K562 (cell line): ENCODE data around the gene ETS1. TPM values are rescaled to one million over a fixed set of nuclear protein-coding genes. Genes with fewer than 3 reads are reported as not detected.

Experiments
- ATAC-seq: fragments of 200-7000 bp; cut with Tn5 transposase; 3 replicates; pipeline ENCODE4 v1.9.1; 2020; ENCODE audit warnings: moderate library complexity
- BruUV-seq: library from RNA; stranded (reverse); fragments of 400-500 nt; replicated peaks from 2 replicates; lab custom pipeline; 2021; lab: Mats Ljungman, UMichigan
- CTCF ChIA-PET: fragments of 300-600 bp; formaldehyde crosslinking; extraction: SDS; loops from one replicate; lab custom pipeline; 2021; ENCODE audit warnings: low intra/inter-chr PET ratio; lab: Yijun Ruan, JAX
- POLR2A ChIA-PET: fragments of 300-600, 350-650 bp; sonication (Branson Sonifier 250); formaldehyde crosslinking; extraction: SDS; loops from one replicate; lab custom pipeline; 2021; ENCODE audit warnings: antibody characterized with exemption, inconsistent platforms; lab: Yijun Ruan, JAX
- DNase-seq, 4 experiments: peaks; one replicate each; pipeline versions ENCODE4 v3.0.0 to v3.0.0-alpha.2; 2011 to 2018; ENCODE audit warnings: low spot score in 3 of 4, mixed read lengths in 3 of 4; ENCODE audit errors: extremely low read depth in 1 of 4
- FAIRE-seq: peaks from 2 replicates; lab custom pipeline; 2011; peaks lifted over from hg19 to GRCh38; lab: Jason Lieb, UNC
- H2AFZ ChIP-seq: 2 replicates; pipeline ENCODE4 v1.6.0; 2011; ENCODE audit warnings: low read depth, low read length, control low read depth, inconsistent platforms
- H3K27ac ChIP-seq: fragments of 200-600 bp; 3 replicates; pipeline ENCODE4 v1.8.0; 2011; ENCODE audit warnings: low read depth, mild to moderate bottlenecking, control low read depth, inconsistent platforms, low read length, moderate library complexity, mixed read lengths; ENCODE audit errors: extremely low read depth
- H3K27me3 ChIP-seq, 2 experiments: fragments of 300-600 bp in 1 of 2; 2 replicates in 1 of 2; 3 replicates in 1 of 2; pipeline versions ENCODE4 v1.6.0 to v1.8.0; 2011; ENCODE audit warnings: inconsistent platforms in 2 of 2, low read length in 2 of 2, mild to moderate bottlenecking in 1 of 2, mixed read lengths in 1 of 2, moderate library complexity in 1 of 2; ENCODE audit not compliant: control insufficient read depth in 2 of 2, insufficient read depth in 2 of 2
- H3K36me3 ChIP-seq: fragments of 300-600 bp; 3 replicates; pipeline ENCODE4 v1.8.0; 2011; ENCODE audit warnings: mild to moderate bottlenecking, low read length, inconsistent platforms; ENCODE audit not compliant: control insufficient read depth, insufficient read depth
- H3K4me1 ChIP-seq, 2 experiments: fragments of 200-600 bp in 1 of 2; replicated peaks in 1 of 2; 2 replicates in 1 of 2; 3 replicates in 1 of 2; pipeline versions ENCODE4 v1.5.1 to v1.8.0; 2011; ENCODE audit warnings: inconsistent platforms in 2 of 2, low read length in 2 of 2, mild to moderate bottlenecking in 1 of 2, mixed read lengths in 1 of 2, moderate library complexity in 1 of 2; ENCODE audit not compliant: control insufficient read depth in 2 of 2, insufficient read depth in 2 of 2
- H3K4me2 ChIP-seq: 2 replicates; pipeline ENCODE4 v1.6.1; 2011; ENCODE audit warnings: low read length, control low read depth, inconsistent platforms, mixed read lengths; ENCODE audit not compliant: insufficient read depth
- H3K4me3 ChIP-seq: fragments of 200-600 bp; sonication (generic), shearing (Covaris generic); 2 replicates; pipeline ENCODE4 v1.5.1; 2016; ENCODE audit warnings: control low read depth, inconsistent platforms
- H3K79me2 ChIP-seq: fragments of 200-600 bp; 3 replicates; pipeline ENCODE4 v1.8.0; 2011; ENCODE audit warnings: low read length, inconsistent platforms; ENCODE audit not compliant: control insufficient read depth, insufficient read depth
- H3K9ac ChIP-seq, 2 experiments: 2 replicates each; pipeline versions ENCODE4 v1.6.0 to v1.6.1; 2011; ENCODE audit warnings: low read depth in 2 of 2, low read length in 2 of 2, control low read depth in 1 of 2, inconsistent platforms in 1 of 2, mild to moderate bottlenecking in 1 of 2, mixed read lengths in 1 of 2; ENCODE audit not compliant: insufficient read depth in 1 of 2
- H3K9me1 ChIP-seq: one replicate; pipeline ENCODE4 v1.6.0; 2011; ENCODE audit warnings: inconsistent platforms, mild to moderate bottlenecking, low read length, moderate library complexity; ENCODE audit not compliant: control insufficient read depth, insufficient read depth
- H3K9me3 ChIP-seq: replicated peaks from 2 replicates; pipeline ENCODE4 v1.5.1; 2011; ENCODE audit warnings: low read depth, low read length, inconsistent platforms; ENCODE audit not compliant: control insufficient read depth, insufficient read depth
- H4K20me1 ChIP-seq: replicated peaks from 2 replicates; pipeline ENCODE4 v1.6.1; 2011; ENCODE audit warnings: low read length, inconsistent platforms, mixed read lengths; ENCODE audit not compliant: control insufficient read depth, insufficient read depth
- BMI1 ChIP-seq: fragments of 150-350 bp; IDR thresholded peaks from 2 replicates; pipeline ENCODE4 v1.6.1; 2014; ENCODE audit warnings: low read length
- E2F1 ChIP-seq: sonication (generic); formaldehyde crosslinking; IDR thresholded peaks from 2 replicates; pipeline ENCODE4 v1.8.1; 2023; ENCODE audit warnings: mild to moderate bottlenecking, missing genetic modification reagents, moderate library complexity
- MAZ ChIP-seq, 2 experiments: fragments of 450-650 bp in 1 of 2; sonication (generic) in 1 of 2; formaldehyde crosslinking; IDR thresholded peaks in 1 of 2; conservative IDR thresholded peaks in 1 of 2; 2 replicates each; pipeline versions ENCODE4 v1.4.0 to v1.5.0; 2020; ENCODE audit warnings: mild to moderate bottlenecking in 1 of 2, missing genetic modification reagents in 1 of 2
- RFX1 ChIP-seq: fragments of 450-650 bp; IDR thresholded peaks from 2 replicates; pipeline ENCODE4 v1.6.1; 2016; ENCODE audit warnings: mild to moderate bottlenecking, moderate library complexity
- ZNF212 ChIP-seq: fragments of 450-650 bp; formaldehyde crosslinking; IDR thresholded peaks from 2 replicates; pipeline ENCODE4 v1.4.0; 2020; ENCODE audit warnings: mild to moderate bottlenecking
- WGBS: fragments of 100-300 bp; shearing (Covaris generic); methylation state at CpG from one replicate; pipeline ENCODE4 v1.1.6; 2016; ENCODE audit warnings: low coverage, mixed read lengths; ENCODE audit not compliant: insufficient coverage; ENCODE audit errors: missing lambda C conversion rate; 5-methylcytosine and 5-hydroxymethylcytosine counted together
- in situ Hi-C: fragments of 300-500 bp; cut with MboI; formaldehyde crosslinking; loops from 4 replicates; pipeline ENCODE4 v1.15.0; 2018; ENCODE audit warnings: inconsistent platforms, mixed read lengths
- intact Hi-C: fragments of 100-400 bp; cut with micrococcal nuclease; formaldehyde crosslinking; loops from 2 replicates; pipeline ENCODE4 v1.14.2; 2022
- polyA plus RNA-seq, 8 experiments: library from polyadenylated mRNA; depleted of rRNA in 4 of 8; stranded (reverse) in 5 of 8; unstranded in 3 of 8; fragments of >200 nt; fragmentation: Nextera tagmentation in 2 of 8; fragmentation: Illumina TruSeq in 1 of 8; extraction: Ambion mirVana in 2 of 8; extraction: Trizol in 1 of 8; gene quantifications; 2 replicates each; pipeline versions ENCODE4 v1.2.1 to v1.2.3, GENCODE V29; 2011 to 2014; ENCODE audit warnings: inconsistent platforms in 1 of 8, missing spikeins in 1 of 8
- total RNA-seq, 7 experiments: library from RNA; depleted of rRNA in 6 of 7; stranded (reverse); fragments of >200 nt in 6 of 7; fragmentation: Illumina TruSeq in 2 of 7; extraction: Trizol in 2 of 7; gene quantifications; 2 replicates each; pipeline versions ENCODE4 v1.2.1 to v1.2.3, GENCODE V29; 2011 to 2021; ENCODE audit warnings: low replicate concordance in 1 of 7

ETS1 gene
- total and polyA plus RNA-seq, 9 of the 15 experiments (the other 6 are each of a cell fraction or from before 2014, with no cell fraction given): 0.04 to 1.4 (median 0.23) TPM

- ChIA-PET POLR2A (no interaction called here), CTCF (no interaction called here)
- no TSS peak for BruUV-seq
- TF ChIP-seq RFX1: no peak
- TF ChIP-seq E2F1 (CRISPR knock-in tag): no peak
- no peak for TF ChIP-seq BMI1
- no peak for TF ChIP-seq ZNF212 (CRISPR knock-in tag)
- TF ChIP-seq MAZ (CRISPR knock-in tag; conservative IDR thresholded peaks at IDR 0.05 in 1 of 2, IDR thresholded peaks at IDR 0.05 in 1 of 2): 0 out of 4 replicates have a peak, but pooled peaks of 1 of the 2 experiments have one; percentile 7
- Histone ChIP-seq H2AFZ (no peak overlapping the region), H3K27me3 (no peaks in the 10 kb centered on the region), H4K20me1 (no peaks in the 10 kb centered on the region), H3K4me3 (no peak overlapping the region), H3K79me2 (no peaks in the 10 kb centered on the region), H3K4me1 (no peaks in the 10 kb centered on the region), H3K36me3 (no peaks in the 10 kb centered on the region), H3K9me3 (no peaks in the 10 kb centered on the region), H3K4me2 (no peak overlapping the region), H3K27ac (no peak overlapping the region), H3K9ac (no peak overlapping the region), H3K9me1 (no peaks in the 10 kb centered on the region)
- DNase-seq: no peak
- in situ Hi-C loops (no loop called here), intact Hi-C loops (no loop called here)
- no peak for ATAC-seq
- no peak for FAIRE-seq
- 0% methylated on average over 6 of the region's 6 CpGs for WGBS
Measured at GRCh38 chr11:128421577-128422330, 165.6 kb downstream of the ETS1 start.
